ENCODE measurements around the gene DDX46. TPM values are rescaled to one million over a fixed set of nuclear protein-coding genes. Genes with fewer than 3 reads are reported as not detected.
"Not testable (repeated sequence)": the region's sequence is repeated elsewhere in the genome, so short reads cannot be mapped to it uniquely, and the experiment has no call there.

Gene DDX46
- 83.8 and 89.4 TPM in 2 replicates for total RNA-seq

- intact Hi-C loops (cut with micrococcal nuclease) = loop anchor here (1.0 to 5.0 kb wide), 6 partner anchors 20 to 531 kb away; partner anchors contain the start of genes C5orf24, CAMLG, PCBD2 and PPP2CA
- Mint-ChIP-seq H3K4me3 (peak within 1 kb of the TSS; percentile 99), H3K27ac (peak within 1 kb of the TSS; percentile 95), H3K9me3 (no peaks in the 10 kb centered on the region), H3K4me1 (peaks cover 31% of the 10 kb centered on the region), H3K36me3 (ENCODE audit: low read depth) (peaks cover 2% of the 10 kb centered on the region), H3K27me3 (no peaks in the 10 kb centered on the region)
- DNase-seq = peak; percentile 99
Observed at GRCh38 chr5:134758504-134759341, at the start of gene DDX46. Gene DDX46 (plus strand): TSS chr5:134758779. CDS start chr5:134758939, 160 bp downstream.

GRCh38 chr5:134714120-134714519, 44.5 kb upstream of the DDX46 start:
- Mint-ChIP-seq H3K9me3 (no peaks in the 10 kb centered on the region), H3K27me3 (no peaks in the 10 kb centered on the region), H3K27ac (no peak overlapping the region), H3K36me3 (ENCODE audit: low read depth) (peaks cover 49% of the 10 kb centered on the region), H3K4me1 (no peaks in the 10 kb centered on the region), H3K4me3 (no peak overlapping the region)
- DNase-seq = no peak
- intact Hi-C loops (cut with micrococcal nuclease) = no loop called here

GRCh38 chr5:134714541-134714940, 44.0 kb upstream of the DDX46 start:
- H3K36me3 Mint-ChIP-seq (ENCODE audit: low read depth) = peaks cover 50% of the 10 kb centered on the region
- no peaks in the 10 kb centered on the region for H3K4me1 Mint-ChIP-seq
- H3K4me3 Mint-ChIP-seq = no peak overlapping the region
- H3K27me3 Mint-ChIP-seq = no peaks in the 10 kb centered on the region
- intact Hi-C loops (cut with micrococcal nuclease) = no loop called here
- no peaks in the 10 kb centered on the region for H3K9me3 Mint-ChIP-seq
- H3K27ac Mint-ChIP-seq = no peak overlapping the region
- no peak for DNase-seq

GRCh38 chr5:134715466-134715865, 43.1 kb upstream of the DDX46 start:
- DNase-seq; intact Hi-C loops (cut with micrococcal nuclease); H3K27me3 Mint-ChIP-seq; H3K9me3 Mint-ChIP-seq; H3K4me3 Mint-ChIP-seq; H3K4me1 Mint-ChIP-seq; H3K27ac Mint-ChIP-seq: not testable (repeated sequence)
- peaks cover 48% of the 10 kb centered on the region for H3K36me3 Mint-ChIP-seq (ENCODE audit: low read depth)

GRCh38 chr5:134724872-134725271, 33.7 kb upstream of the DDX46 start:
- Mint-ChIP-seq H3K36me3 (ENCODE audit: low read depth) (peaks cover 24% of the 10 kb centered on the region), H3K4me1 (no peaks in the 10 kb centered on the region), H3K27me3 (no peaks in the 10 kb centered on the region), H3K9me3 (no peaks in the 10 kb centered on the region), H3K4me3 (no peak overlapping the region), H3K27ac (no peak overlapping the region)
- DNase-seq = no peak
- intact Hi-C loops (cut with micrococcal nuclease) = no loop called here

- no peaks in the 10 kb centered on the region for H3K36me3 Mint-ChIP-seq (ENCODE audit: low read depth)
- no peaks in the 10 kb centered on the region for H3K9me3 Mint-ChIP-seq
- H3K27ac Mint-ChIP-seq = no peak overlapping the region
- no peaks in the 10 kb centered on the region for H3K4me1 Mint-ChIP-seq
- intact Hi-C loops (cut with micrococcal nuclease) = no loop called here
- DNase-seq = no peak
- no peak overlapping the region for H3K4me3 Mint-ChIP-seq
- H3K27me3 Mint-ChIP-seq = no peaks in the 10 kb centered on the region
Observed at GRCh38 chr5:134732819-134733218, 25.8 kb upstream of the DDX46 start.

- no peak overlapping the region for H3K4me3 Mint-ChIP-seq
- H3K27ac Mint-ChIP-seq = no peak overlapping the region
- no peaks in the 10 kb centered on the region for H3K9me3 Mint-ChIP-seq
- peaks cover 6% of the 10 kb centered on the region for H3K4me1 Mint-ChIP-seq
- no peak for DNase-seq
- peaks cover 4% of the 10 kb centered on the region for H3K36me3 Mint-ChIP-seq (ENCODE audit: low read depth)
- no peaks in the 10 kb centered on the region for H3K27me3 Mint-ChIP-seq
- intact Hi-C loops (cut with micrococcal nuclease) = loop anchor here (5.0 kb wide), 1 partner anchor 457 kb away; no protein-coding TSS in a partner anchor
Observed at GRCh38 chr5:134735243-134735642, 23.3 kb upstream of the DDX46 start.

GRCh38 chr5:134736173-134736812, 22.3 kb upstream of the DDX46 start:
- no peak overlapping the region for H3K4me3 Mint-ChIP-seq
- peaks cover 9% of the 10 kb centered on the region for H3K36me3 Mint-ChIP-seq (ENCODE audit: low read depth)
- H3K4me1 Mint-ChIP-seq = peaks cover 9% of the 10 kb centered on the region
- H3K27me3 Mint-ChIP-seq = no peaks in the 10 kb centered on the region
- intact Hi-C loops (cut with micrococcal nuclease) = loop anchor here (5.0 kb wide), 1 partner anchor 456 kb away; no protein-coding TSS in a partner anchor
- H3K27ac Mint-ChIP-seq = no peak overlapping the region
- no peak for DNase-seq
- no peaks in the 10 kb centered on the region for H3K9me3 Mint-ChIP-seq

GRCh38 chr5:134738133-134738962, 20.2 kb upstream of the DDX46 start, which contains the start of gene CAMLG:
Gene CAMLG (plus strand): TSS chr5:134738548. CDS start chr5:134738621, 73 bp downstream.
- Mint-ChIP-seq H3K27ac (peak within 1 kb of the TSS; percentile 91), H3K4me3 (peak within 1 kb of the TSS; percentile 94), H3K27me3 (no peaks in the 10 kb centered on the region), H3K4me1 (peaks cover 13% of the 10 kb centered on the region), H3K36me3 (ENCODE audit: low read depth) (peaks cover 16% of the 10 kb centered on the region), H3K9me3 (no peaks in the 10 kb centered on the region)
- intact Hi-C loops (cut with micrococcal nuclease) = loop anchor here (1.0 to 5.0 kb wide), 11 partner anchors 20 to 512 kb away; partner anchors contain the start of genes C5orf24, CDKL3, DDX46 and PCBD2
- DNase-seq = peak; percentile 99

GRCh38 chr5:134738963-134739661, 19.5 kb upstream of the DDX46 start:
- H3K27ac Mint-ChIP-seq = peak overlapping the region; percentile 91
- intact Hi-C loops (cut with micrococcal nuclease) = loop anchor here (1.0 to 5.0 kb wide), 11 partner anchors 19 to 512 kb away; partner anchors contain the start of genes C5orf24, CDKL3, DDX46 and PCBD2

GRCh38 chr5:134741052-134741451, 17.5 kb upstream of the DDX46 start:
- peaks cover 20% of the 10 kb centered on the region for H3K36me3 Mint-ChIP-seq (ENCODE audit: low read depth)
- peaks cover 13% of the 10 kb centered on the region for H3K4me1 Mint-ChIP-seq
- no peaks in the 10 kb centered on the region for H3K9me3 Mint-ChIP-seq
- no peak for DNase-seq
- intact Hi-C loops (cut with micrococcal nuclease) = no loop called here
- no peaks in the 10 kb centered on the region for H3K27me3 Mint-ChIP-seq
- H3K4me3 Mint-ChIP-seq = no peak overlapping the region
- no peak overlapping the region for H3K27ac Mint-ChIP-seq

More at GRCh38 chr5:134738963-134739661, 19.5 kb upstream of the DDX46 start:
- H3K9me3 Mint-ChIP-seq = no peaks in the 10 kb centered on the region
- no peaks in the 10 kb centered on the region for H3K27me3 Mint-ChIP-seq
- H3K36me3 Mint-ChIP-seq (ENCODE audit: low read depth) = peaks cover 18% of the 10 kb centered on the region
- peaks cover 13% of the 10 kb centered on the region for H3K4me1 Mint-ChIP-seq
- DNase-seq = peak; percentile 79
- peak overlapping the region; percentile 94 for H3K4me3 Mint-ChIP-seq

GRCh38 chr5:134742134-134742533, 16.4 kb upstream of the DDX46 start:
- Mint-ChIP-seq H3K4me1 (peaks cover 13% of the 10 kb centered on the region), H3K9me3 (no peaks in the 10 kb centered on the region), H3K27me3 (no peaks in the 10 kb centered on the region), H3K4me3 (no peak overlapping the region), H3K27ac (no peak overlapping the region), H3K36me3 (ENCODE audit: low read depth) (peaks cover 20% of the 10 kb centered on the region)
- intact Hi-C loops (cut with micrococcal nuclease) = no loop called here
- DNase-seq = no peak

GRCh38 chr5:134749415-134749814, 9.2 kb upstream of the DDX46 start:
- Mint-ChIP-seq H3K36me3 (ENCODE audit: low read depth) (peaks cover 15% of the 10 kb centered on the region), H3K27me3 (no peaks in the 10 kb centered on the region), H3K27ac (no peak overlapping the region), H3K9me3 (no peaks in the 10 kb centered on the region), H3K4me3 (no peak overlapping the region), H3K4me1 (no peaks in the 10 kb centered on the region)
- DNase-seq = no peak
- intact Hi-C loops (cut with micrococcal nuclease) = no loop called here
